LHCN-M2 (cell line): ENCODE measurements around the gene H1-8. TPM values are rescaled to one million over a fixed set of nuclear protein-coding genes. Genes with fewer than 3 reads are reported as not detected.

Source experiments
- DNase-seq: peaks from one replicate; pipeline ENCODE4 v3.0.0-alpha.2; 2012; ENCODE audit warnings: low read depth
- total RNA-seq: library from RNA; depleted of rRNA; stranded (reverse); fragments of >200 nt; gene quantifications from 2 replicates; pipeline ENCODE4 v1.2.3, GENCODE V29; 2014; rRNA removed

Gene H1-8
- total RNA-seq, 1 experiment from 2014 or later: not detected

- DNase-seq: no peak
Measured at GRCh38 chr3:129593595-129594339, 50.8 kb downstream of the H1-8 start.

- no peak for DNase-seq
Measured at GRCh38 chr3:129594409-129594808, 51.4 kb downstream of the H1-8 start.

GRCh38 chr3:129594907-129595390, 52.0 kb downstream of the H1-8 start:
- no peak for DNase-seq

GRCh38 chr3:129595544-129596193, 52.7 kb downstream of the H1-8 start:
- no peak for DNase-seq

GRCh38 chr3:129596194-129597086, 53.5 kb downstream of the H1-8 start:
- DNase-seq: peak; percentile 91

GRCh38 chr3:129597087-129597999, 54.4 kb downstream of the H1-8 start:
- DNase-seq: no peak

- no peak for DNase-seq
Measured at GRCh38 chr3:129598000-129598381, 55.0 kb downstream of the H1-8 start.

- no peak for DNase-seq
Measured at GRCh38 chr3:129598484-129598883, 55.5 kb downstream of the H1-8 start.

GRCh38 chr3:129599073-129599472, 56.1 kb downstream of the H1-8 start:
- no peak for DNase-seq

- DNase-seq: peak; percentile 66
Measured at GRCh38 chr3:129599607-129600006, 56.6 kb downstream of the H1-8 start.

- DNase-seq: no peak
Measured at GRCh38 chr3:129600348-129600747, 57.4 kb downstream of the H1-8 start.

Other genes with a start within 250 kb of the H1-8 start
- 0.06 and 0.26 TPM in 2 replicates for gene EFCAB12, start 114.5 kb upstream of the H1-8 start, total RNA-seq
- gene MBD4, start 103.2 kb upstream of the H1-8 start, total RNA-seq: 25.3 and 28.8 TPM in 2 replicates
- gene IFT122, start 103.0 kb upstream of the H1-8 start, total RNA-seq: 17.3 and 24.2 TPM in 2 replicates
- gene RHO, start 14.5 kb upstream of the H1-8 start, total RNA-seq: not detected in 2 replicates
- 51.3 and 63.2 TPM in 2 replicates for gene PLXND1, start 63.5 kb downstream of the H1-8 start, total RNA-seq